Hindlimb muscle (tissue), 1 donor: ENCODE data around the gene A2M. TPM values are rescaled to one million over a fixed set of nuclear protein-coding genes. Genes with fewer than 3 reads are reported as not detected.

Experiments
- DNase-seq: peaks from one replicate; pipeline ENCODE4 v3.0.0-alpha.2; 2013
- polyA plus RNA-seq: library from polyadenylated mRNA; unstranded; fragments of 120-200 nt; gene quantifications from one replicate; pipeline ENCODE4 v1.2.1, GENCODE V29; 2013; ENCODE audit not compliant: insufficient read length

Gene A2M
- polyA plus RNA-seq, 1 donor, result 362 TPM

DNA sequence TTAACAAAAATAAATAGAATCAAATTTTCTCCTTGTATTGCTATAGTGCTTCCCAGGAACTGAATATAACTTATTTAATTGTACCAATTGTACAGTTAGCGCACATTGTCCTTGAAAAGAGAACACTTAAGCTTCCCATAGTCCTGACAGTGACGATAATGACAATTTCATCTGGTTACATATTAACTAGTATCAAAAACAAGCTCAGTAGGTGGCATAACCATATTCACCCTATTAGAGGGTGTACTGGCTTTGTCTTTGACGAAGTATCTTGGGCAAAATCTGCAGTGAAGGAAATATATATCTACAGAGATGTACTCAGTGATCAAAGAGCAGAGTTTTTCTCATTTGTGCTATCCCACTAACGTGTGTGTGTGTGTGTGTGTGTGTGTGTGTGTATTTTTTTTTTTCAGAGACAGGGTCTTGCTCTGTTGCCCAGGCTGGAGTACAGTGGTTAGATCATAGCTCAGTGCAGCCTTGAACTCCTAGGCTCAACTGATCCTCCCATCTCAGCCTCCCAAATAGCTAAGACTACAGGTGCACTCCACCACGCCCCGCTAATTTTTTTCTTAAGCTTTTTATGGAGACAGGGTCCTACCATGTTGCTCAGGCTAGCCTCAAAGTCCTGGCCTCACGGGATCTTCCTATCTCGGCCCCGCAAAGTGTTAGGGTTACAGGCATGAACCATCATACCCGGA is 4.9 kb upstream of the A2M start:
- DNase-seq, result no peak

DNA sequence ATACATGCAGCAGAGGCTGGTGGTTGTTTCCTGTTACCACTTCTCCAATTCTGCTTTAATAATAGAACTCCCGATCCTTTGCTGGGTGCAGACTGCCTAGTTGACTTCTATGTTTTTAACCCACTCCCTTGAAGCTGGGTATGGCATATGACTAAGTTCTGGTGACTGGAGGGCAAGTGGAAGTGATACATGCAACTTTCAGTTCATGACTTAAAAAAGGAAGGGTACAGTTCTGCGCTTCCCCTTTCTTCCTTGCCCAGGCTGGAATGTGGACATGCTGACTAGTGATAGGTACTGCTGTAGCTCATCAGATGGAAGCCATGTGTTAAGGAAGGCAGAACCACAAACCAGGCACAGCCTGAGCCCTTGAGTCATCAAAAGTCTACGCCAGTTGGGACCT is 2.4 kb upstream of the A2M start:
- DNase-seq, result peak; percentile 28

DNA sequence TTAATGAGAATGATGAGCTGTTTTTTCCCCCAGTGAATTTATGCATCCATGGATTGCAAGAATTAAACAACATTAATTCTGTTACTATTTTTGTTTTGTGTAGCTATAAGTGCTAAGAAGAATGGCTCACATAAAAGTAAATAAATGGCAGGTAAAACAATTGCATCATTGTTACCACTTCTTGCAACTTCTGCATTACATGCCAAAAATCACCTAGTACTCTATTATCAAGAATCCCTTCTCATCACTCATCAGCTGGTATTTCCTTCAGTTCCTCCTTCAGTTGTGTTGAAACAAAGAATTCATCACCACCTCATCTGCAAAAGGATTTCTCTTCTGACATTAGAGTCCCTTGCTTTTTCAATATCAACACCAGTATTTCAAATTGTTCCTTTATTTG is 773 bp downstream of the A2M start:
- DNase-seq, result no peak

DNA sequence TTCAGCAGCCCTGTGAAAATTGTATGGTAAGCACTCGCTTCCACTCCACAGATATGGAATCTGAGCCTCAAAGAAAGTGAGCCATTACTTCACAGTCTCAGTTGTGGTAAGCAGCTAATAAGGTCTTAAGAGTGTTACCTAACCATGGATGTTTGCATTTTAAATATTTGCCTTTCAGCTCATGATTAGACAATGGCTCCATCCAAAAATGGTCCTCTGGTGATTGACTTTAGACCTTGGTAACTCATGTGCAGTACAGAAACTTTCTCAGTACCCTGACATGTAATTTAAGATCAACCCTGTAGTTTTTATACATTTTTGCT is 1.8 kb downstream of the A2M start:
- no peak for DNase-seq

DNA sequence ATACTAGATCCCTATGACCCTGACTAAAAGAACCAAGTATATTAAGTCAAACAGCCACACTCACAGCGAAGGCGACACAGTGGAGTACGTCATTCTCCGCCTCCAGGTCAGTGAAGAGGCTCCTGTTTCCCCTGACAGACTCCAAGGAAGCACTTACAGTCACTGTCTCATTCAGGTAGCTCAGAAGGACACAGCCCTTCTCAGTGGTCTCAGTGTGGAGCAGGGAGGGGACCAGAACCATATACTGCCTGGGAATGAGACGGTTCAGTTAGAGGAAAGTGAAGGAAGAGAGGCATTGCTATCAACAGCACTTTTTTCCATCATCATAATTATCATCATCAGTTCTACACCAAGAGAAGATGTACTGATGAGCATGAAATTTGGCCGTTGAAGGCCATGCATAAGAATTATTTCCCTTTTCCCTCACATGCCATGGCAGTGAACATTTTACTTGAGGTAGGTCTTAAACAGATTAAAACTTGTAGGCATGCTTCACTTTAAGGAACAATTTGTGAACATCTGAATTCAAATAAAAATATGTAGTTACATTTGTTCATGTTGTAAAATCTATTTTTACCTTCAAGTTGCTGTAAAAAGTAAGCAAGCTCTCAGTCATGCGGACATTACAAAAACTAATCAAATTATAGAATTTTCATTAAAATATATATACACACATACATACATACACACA is 2.3 kb downstream of the A2M start:
- DNase-seq, result no peak

DNA sequence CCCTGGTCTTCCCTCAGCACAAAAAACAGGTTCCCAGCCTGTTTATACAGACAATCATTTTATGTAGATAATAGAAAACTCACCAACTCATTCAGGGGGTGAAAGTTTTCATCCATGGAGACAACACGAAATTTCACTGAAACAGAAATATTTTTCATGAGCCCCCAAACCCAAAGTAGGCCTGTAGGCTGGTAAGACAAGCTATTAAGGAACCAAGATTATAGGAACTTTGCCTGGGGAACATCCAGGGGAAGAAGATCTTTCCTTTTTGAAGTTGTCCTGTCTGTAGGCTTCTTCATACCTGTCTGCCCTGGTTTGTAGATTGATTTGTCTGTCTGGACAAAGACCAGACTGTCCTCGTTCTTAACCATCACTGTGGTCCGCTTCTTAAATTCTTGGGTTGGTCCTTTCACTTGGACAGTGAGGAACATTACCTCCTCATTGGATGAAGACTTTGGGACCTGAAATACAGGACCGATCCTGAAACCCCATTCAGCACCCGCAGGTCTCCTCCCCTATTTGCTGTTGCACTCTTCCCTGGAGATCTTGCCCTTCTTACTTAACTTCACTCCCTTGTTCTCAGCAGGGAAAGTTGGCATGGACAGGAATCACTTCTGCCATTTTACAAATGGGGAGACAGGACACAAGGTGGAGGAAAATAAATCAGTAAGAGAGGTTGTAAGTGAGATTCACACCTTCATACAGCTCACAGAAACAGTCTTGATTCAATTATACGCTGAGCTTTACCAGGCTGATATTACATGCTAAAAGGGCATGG is 3.5 kb downstream of the A2M start:
- DNase-seq, result no peak

DNA sequence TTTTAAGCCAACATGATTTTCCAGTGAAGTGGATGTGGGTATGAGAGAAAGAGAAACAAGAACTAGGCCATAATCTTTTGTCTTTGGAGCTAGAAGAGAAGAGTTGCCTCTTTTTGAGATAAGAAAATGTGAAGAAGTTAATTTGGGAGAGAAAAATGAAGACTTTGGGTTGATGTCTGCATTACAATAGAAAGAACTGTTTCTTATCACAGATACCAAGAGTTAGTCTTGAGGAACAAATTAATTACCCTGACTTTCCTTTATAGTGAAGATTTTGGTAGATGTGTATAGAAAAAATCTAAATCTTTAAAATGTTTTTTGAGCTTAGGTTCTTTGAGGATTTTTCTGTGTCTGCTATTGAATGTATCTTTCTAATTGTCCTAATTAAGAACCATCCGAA is 4.2 kb downstream of the A2M start:
- no peak for DNase-seq

DNA sequence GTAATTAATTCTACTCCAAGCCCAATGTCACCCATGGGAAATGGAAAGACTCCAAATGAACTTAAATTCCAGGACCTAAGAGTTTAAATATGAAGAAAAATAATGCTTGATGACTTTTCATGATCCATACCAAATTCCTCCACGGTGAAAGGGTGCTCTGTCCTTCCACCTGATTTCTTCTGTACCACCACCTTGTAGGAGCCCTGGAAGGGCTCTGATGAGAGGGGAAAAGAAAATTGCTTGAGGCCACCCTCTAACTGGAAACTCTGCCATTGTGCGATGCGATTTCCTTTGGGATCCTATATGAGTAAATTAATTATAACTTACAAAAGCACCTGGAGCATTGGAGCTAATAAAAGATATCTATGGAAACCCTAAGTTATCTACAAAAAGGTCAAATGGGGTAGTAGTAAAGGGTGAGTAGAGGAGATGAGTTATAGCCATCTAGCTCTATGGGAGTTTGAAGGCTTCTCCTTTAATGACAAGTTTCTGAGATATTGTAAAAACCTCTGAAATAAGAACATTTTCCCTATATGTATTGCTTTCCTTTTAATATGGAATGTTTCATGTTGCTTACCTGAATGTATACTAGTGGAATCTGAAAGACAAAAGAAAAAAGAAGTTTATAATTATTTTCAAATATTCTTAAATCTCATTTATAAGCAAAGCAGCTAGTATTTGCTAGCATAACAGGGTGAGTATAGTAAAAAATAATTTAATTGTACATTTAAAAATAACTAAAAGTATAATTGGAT is 5.8 kb downstream of the A2M start:
- DNase-seq, result no peak

DNA sequence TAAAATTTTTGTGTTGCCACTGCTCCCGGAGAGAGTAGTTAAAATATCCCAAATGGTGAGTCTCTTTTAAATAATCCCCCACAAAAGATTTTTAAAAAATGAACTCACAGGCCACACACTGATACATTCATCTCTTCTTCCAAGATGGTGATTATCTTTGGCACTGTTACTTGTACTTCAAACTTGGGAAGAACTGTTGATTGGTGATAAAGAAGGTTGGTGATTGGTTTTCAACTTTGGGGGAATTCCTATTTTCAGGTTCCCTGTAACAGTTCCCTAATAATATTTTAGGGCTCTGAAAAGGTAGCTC is 6.6 kb downstream of the A2M start:
- no peak for DNase-seq

DNA sequence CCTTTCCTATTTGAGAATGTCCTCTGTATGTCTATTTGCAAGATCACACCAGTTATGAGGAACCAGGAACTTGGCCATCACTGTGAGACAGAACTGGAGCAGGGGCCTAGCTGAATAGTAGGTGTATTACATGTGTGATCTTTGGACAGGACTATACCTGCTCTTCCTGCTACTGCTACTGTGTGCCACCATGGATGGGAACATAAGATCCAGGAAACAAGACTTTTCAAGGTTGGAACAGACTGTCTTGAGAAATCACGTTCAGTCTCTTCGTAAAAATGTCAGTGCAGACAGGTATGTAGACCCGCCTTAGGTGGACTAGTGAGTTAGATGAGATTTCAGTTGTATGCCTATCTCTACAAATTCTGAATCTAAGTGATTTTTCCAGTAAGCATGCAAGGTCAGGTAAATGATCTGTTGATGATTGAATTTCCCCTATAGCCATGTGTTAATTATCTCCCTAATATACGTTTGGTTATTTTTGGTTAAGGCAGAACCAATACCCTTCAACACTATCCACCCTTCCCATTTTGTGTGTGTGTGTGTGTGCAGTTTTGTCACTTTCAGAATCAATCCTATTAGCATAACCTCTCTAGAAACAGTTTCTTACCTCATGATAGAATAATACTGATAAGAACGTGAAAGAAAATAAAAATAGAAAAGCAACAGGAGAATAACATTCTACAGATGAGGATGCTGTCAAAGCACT is 7.1 kb downstream of the A2M start:
- no peak for DNase-seq

DNA sequence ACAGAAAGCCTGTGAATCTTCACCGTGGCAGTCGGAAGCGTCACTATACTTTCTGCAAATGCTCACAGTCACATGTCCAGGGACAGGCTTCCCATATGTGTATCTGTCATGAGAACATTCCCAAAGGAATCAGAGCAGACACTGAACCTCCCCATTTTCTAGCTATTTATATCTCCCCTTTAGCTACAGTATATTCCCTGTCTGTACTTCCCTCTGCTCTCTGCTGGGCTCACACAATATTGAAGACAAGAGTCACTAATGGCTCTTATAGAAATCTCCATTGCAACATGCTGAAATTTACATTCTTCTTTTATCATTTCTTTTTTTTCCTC is 8.2 kb downstream of the A2M start:
- no peak for DNase-seq

DNA sequence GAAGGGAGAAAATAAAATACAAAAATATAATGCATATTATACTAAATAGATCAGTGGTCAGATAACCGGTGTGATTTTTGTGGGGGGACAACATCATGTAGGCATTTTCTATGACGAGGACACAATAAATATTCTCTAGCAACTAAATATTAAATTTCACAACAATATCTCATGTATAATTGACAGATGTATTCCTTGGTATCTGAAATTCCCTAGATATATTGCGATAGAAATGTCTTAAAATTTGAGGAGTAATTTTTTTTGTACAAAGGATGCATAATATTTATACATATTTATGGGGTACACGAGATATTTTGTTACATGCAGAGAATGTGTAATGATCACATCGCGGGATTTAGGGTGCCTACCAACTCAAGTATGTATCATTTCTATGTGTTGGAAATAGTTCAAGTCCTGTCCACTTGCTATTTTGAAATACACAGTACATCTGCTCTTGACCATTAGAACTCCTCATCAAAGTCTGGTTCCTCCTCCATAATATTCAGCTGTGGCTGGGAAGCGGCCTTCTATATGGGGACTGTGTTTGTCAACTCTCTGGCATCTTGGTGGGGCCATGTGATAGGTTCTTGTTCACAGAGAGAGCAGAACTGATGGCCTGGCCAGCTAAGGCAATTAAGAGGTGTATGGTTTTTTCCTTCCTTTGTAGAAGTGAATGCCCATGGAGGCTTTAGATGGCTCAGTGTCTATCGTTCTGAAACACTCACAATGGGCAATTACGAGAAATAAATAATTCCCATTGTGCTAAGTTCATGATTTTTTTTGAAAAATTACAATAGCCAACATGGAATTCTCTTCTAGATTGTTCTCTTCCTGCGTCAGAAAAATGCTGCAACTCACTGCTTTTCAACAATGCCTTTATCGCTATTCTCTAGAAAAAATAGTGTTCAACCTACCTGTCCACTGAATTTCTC is 8.8 kb downstream of the A2M start:
- no peak for DNase-seq

DNA sequence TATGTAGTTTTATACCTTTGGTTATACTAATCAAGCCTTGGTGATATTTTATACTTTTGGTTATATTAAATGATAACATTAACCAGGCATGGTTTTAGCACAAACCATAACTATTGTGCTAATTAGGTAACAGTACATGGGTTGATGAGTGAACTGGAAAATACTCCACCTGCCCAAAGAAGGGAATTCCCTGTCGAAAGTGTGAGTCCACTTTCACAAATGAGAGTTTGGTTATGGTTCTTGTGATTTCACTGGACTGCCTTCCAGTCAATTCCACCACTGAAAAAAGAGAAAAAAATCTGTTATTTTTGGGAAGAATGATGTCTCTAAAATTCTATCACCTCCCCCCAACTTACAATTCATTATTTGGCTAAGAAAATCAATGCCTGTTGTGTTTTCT is 9.7 kb downstream of the A2M start:
- DNase-seq, result no peak

DNA sequence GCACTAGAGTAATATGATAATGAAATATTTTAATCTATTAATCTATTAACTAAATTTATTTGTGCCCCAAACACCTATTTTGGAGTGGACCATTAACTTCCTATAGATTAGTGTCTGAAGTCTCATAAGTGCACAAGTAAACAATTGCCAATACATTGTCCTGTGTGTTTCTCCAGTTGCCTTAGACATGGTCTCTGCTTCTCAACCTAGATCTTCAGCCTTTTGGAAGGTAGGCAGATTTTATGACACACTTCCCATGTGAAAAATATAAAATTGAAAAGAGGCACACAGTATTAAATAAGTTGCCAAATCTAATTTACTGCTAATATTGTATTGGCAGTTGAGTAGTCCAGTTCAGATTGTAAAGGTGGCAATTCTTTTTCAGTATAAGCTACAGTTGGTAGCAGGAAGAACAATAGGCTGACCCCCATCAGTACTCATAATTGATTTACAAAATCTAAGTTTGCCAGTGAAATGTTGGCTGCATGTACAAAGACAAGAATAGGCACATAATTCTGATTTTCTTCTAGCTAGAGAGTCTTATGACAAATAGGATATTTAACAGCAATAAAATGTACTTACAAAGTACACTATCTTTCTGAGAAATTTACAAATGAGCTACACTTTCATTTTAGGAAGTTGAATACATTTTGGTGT is 10.8 kb downstream of the A2M start:
- DNase-seq, result no peak

DNA sequence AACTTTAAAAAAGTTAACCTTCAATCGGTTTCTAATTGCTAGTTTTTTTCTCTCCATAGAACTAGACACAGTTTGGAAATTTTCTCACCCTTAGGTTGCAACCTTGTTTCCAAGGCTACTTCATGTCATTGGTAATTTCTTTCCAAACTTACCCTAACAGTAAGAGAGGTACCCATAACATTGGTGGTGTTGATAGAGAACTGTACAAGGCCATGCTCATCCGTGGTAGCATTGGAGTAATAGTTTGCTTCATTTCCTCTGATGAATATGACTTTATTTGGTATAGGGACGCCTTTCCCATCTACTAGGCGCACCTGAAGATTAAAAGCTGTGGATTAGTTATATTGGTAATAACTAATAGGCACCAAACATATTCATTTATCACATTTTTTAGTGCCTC is 11.6 kb downstream of the A2M start:
- DNase-seq, result no peak

DNA sequence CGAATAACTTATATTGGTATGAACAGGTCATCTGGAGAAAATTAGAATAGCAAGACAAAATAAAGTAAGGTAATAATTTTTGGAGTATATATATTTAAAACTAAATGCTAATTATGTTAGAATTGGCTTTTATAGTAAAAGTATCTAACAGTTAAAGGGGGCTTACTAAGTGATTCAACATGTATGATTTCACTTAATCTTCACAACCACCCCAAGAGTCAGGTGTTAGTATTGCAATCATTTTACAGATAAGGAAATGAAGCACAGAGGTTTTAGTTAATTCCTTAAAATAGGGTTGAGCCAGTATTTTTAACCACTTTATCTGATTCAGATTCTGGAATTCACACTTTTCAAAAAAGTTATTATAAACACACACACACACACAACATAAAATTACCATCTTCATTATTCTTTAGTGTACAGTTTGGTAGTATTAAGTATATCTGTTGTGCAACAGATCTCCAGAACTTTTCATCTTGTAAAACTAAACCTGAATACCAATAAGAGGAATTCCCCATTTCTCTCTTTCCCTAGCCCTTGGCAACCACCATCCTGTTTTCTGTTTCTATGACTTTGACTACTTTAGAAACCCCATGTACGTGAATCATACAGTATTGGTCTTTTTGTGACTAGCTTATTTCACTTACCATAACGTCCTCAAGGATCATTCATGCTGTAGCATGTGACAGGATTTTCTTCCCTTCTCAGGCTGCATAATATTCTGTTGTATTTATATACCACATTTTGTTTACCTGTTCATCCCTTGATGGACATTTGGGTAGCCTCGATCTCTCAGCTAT is 12.5 kb downstream of the A2M start:
- no peak for DNase-seq

DNA sequence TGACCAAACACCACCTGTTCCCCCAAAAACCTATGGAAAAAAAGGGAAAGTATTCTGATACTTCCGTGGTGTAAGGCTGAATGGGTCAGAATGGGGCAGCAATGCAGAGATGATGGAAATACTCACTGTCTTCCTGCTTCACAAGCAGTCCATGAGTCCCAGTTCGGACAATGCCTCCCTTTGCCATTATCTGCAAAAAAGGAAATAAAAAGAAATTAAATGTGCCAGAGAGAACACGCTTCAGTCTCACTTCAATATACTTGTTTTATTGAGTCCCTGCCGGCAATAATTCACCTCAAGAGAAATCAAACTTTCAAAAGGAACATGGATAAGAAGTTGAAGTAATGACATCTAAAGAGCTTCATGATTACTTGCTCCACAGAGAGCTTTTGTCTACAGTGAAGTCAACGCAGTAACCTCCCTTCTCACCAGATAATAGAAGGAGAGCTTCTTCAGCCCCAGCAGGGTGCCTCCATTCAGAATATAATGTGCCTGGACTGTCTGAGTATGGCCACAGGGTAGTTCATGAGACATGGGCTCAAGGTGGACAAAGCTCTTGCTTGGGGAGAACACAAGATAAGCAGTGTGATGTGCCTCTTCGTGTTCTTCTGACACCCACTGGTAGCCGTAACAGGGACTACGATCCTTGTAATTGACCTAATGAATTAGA is 14.6 kb downstream of the A2M start:
- no peak for DNase-seq

DNA sequence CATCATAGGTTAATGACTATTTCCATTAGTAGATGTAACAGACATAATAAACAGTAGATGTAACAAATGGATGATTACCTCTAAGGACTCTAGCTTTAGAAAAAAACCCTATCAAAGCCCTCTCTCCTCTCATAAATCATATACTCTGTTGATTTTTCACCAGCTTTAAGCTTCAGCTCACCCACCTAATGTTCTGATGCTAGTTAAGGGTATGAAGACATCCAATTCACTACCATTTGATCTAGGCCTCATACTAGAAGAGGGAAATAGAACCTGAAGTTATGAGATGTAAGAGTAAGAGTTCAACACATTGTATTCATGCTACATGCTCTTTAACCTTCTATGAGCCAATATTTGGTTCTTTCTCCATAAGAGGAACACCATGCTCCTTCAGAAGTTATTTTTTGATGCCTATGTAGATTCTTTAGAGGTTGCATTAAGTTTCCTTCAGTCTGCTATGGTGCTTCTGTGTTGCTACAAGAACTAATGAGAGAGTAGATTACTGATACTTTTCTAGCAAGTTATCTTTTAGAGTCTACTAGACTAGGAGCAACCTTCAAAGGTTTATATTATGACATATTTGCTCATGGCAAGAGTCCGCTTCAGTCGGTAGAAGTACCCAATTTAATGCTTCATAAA is 16.0 kb downstream of the A2M start:
- DNase-seq, result no peak

DNA sequence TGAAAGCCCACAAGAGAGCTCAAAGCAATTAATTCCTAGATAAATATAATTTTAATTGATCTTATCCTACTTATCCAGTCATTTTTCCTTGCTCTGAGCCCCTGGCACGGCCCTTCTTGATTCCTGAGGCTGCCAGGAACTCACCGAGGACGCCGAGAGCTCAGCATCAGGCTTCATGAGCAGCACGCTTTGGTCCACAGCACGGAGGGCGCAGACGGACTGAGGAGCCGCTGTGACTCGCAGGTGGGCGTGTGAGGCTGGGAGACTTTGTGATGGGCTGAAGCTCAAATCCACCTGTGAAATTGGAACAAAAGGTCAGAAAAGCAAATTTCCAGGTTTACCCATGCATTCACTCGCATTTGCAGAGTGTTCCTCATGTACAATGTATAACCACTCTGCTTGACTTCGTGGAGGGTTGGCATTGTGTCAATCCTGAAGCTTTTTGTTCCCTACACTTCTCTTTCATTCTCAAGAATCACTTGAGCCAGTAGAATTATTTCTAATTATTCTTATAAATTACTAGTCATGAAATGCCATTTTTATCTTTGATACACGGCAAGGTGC is 17.2 kb downstream of the A2M start:
- no peak for DNase-seq
